ENCODE measurements around the gene TLE5.

Gene TLE5, protein sequence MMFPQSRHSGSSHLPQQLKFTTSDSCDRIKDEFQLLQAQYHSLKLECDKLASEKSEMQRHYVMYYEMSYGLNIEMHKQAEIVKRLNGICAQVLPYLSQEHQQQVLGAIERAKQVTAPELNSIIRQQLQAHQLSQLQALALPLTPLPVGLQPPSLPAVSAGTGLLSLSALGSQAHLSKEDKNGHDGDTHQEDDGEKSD

DNA sequence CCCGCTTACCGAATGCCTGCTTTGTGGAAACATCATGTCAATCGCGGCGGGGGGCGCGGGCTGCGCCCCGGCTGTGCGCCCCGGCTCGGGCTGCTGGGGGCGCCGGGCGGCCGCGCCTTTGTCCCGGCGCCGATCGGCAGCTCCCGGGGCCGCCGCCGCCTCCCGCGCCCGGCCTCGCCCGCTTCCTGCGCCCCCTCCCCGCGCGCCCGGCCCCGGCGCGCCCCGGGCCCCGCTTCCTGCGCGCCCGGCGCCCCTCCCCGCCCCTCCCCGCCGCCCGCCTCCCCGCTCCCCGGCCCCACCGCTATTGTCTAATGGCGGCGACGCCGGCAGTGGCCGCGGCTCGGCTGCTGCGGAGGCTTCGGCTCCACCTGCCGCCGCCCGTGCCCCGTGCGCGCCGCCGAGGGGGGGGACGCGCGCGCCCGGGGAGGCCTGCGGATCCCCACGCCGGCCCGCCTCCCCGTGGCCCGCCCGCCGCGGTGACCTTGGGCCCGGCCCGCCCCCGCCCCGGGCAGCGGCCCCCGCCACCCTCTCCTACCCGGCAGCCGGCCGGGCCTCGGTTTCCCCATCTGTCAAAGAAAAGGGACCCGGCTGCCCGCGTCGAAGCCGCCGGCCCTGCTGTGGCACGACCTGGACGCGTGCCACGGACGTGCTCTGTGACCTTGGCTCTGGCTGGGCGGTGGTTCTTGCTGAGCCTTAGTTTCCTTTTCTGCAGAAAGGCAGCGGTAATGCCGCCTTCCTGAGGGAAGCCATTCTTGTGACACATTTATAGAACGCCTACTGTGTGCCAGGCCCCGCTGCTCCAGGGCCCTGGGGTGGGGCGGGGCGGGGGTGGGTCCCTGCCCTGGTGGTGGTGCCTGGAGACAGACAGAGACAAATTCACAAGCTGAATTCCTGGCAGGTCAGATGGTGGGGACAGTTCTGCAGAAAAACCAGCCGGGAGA, at the start of gene TLE5:
Gene TLE5 (minus strand): TSS at position 331 of the 941 bp plus-strand sequence. CDS start 295 bp downstream, at position 36.
- DNase-seq (ENCODE audit: low read depth) = peak; percentile 62

DNA sequence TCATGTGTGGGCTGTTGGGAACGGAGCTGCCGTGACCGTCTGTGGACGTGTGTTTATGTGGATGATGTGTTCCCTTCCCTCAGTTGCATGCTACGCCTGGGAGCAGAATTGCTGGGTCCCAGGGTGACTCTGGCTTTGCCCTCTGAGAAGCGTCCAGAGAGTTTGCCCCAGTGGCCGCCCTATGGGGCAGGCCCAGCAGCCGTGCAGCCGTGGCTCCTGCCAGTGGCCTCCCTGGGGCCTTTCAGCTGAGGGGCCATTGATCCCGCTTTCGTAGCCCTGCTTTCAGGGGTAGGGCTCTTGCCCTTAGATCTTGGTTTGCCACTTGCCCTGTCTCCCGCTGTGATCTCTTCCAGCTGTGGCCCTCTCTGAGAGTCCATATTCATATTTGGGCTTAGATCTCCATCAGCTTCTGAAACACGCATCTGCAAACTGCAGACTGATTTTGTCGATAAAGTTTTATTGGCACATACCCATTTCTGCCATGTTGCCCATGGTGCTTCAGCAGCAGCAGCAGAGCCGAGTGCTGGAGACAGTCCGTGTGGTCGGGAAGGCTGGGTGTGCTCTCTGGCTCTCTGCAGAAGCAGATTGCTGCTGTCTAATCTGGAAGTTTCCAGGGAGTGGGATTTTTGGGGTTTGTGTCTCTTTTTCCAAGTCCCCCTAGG, 49.4 kb upstream of the TLE5 start:
- no peak for DNase-seq (ENCODE audit: low read depth)

DNA sequence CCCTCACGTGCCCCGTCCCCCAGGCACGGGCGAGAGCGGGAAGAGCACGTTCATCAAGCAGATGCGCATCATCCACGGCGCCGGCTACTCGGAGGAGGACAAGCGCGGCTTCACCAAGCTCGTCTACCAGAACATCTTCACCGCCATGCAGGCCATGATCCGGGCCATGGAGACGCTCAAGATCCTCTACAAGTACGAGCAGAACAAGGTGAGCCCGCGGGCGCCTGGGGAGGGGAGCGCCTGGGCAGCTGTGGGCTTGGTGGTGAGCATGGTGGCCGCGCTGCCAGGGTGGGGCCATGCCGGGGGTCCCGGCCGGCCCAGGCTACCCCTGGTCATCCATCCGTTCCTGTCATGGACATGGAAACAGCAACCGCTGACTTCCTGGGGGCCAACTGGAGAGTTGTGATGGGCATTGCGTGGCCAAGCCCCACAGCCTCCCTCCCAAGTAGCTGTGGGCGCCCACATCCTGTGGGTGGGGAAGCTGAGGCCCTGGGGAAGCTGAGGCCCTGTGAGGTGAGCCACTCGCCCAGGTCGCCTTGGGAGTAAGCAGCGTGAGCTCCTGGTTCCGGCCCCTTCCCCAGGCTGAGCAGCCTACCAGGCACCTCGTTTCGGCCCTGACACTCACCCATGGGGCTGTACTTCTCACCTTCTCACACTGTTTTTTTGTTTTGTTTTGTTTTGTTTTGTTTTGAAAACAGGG, 48.0 kb upstream of the TLE5 start:
- DNase-seq (ENCODE audit: low read depth) = no peak

DNA sequence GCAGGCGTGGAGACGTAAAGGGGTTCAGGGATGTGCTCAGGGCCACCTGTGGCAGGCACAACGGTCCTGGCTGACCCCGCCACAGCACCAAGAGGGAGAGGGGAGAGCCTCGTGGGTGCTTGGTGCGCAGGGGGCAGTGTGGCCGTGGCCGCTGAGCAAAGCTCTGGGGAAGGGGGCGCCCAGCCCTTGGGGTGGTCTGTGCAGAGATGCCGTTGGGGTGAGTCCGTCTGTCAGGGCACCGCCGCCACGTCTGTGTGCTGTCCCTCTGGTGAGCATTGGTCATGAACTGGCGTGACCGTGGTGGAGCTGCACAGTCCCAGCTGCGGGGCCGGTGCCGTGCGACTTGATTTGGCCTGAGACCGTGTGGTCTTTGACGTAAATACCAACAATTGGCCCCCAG, 47.2 kb upstream of the TLE5 start:
- no peak for DNase-seq (ENCODE audit: low read depth)

DNA sequence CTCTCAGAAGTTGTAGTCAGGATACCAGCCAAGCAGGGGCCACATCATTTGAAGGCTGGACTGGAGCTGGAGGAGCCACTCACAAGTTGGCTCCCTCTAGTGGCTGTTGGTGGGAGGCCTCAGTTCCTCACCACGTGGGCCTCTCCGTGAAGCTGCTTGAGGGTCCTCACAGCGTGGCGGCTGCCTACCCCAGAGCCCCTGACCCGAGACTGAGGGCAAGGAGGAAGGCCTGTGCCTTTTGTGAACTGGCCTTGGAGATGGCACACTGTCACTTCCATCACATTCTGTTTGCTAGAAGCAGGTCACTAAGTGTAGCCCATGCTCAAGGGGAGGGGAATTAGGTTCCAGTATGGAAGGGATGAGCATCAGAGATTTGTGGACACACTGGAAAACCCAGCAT, 46.5 kb upstream of the TLE5 start:
- DNase-seq (ENCODE audit: low read depth) = peak; percentile 65

DNA sequence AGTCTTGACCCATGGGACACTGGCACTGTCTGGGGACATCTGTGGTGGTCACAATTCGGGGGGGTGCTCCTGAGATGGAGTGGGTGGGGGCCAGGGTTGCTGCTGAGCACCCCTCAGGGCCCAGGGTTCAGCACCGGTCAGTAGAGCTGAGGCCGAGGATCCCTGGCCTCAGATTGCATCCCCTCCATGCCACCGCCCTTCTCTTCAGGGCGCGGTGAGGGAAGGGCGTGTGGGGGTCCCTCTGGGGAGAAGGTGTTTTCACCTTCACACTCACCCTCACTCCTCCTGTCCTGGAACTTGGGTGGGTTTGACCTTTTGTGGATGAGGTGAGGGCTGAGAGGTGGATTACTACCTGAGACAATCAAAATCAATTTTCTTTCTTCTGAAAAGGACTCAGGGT, 45.4 kb upstream of the TLE5 start:
- no peak for DNase-seq (ENCODE audit: low read depth)

DNA sequence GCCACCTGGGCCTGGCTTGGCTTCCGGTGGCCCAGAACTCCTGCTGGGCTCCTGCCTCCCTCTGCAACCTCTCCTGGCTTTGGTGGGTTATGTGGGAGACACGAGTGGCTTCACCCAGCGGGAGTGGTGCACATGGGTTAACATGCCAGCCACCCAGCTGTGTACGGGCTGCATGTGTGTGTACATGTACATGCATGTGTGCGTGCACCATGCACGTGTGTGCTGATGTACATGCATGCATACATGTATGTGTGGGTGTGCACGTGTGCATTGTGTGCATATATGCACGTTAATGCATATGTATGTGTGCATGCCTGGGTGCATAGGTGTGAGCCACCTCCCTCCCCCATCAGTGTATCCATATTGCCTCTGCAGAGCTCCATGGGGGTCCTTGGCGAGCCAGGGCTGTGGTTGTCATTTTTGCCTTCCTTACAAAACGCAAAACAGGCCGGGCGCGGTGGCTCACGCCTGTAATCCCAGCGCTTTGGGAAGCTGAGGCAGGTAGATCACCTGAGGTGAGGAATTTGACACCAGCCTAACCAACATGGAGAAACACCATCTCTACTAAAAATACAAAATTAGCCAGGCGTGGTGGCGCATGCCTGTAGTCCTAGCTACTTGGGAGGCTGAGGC, 44.3 kb upstream of the TLE5 start:
- DNase-seq (ENCODE audit: low read depth) = no peak

DNA sequence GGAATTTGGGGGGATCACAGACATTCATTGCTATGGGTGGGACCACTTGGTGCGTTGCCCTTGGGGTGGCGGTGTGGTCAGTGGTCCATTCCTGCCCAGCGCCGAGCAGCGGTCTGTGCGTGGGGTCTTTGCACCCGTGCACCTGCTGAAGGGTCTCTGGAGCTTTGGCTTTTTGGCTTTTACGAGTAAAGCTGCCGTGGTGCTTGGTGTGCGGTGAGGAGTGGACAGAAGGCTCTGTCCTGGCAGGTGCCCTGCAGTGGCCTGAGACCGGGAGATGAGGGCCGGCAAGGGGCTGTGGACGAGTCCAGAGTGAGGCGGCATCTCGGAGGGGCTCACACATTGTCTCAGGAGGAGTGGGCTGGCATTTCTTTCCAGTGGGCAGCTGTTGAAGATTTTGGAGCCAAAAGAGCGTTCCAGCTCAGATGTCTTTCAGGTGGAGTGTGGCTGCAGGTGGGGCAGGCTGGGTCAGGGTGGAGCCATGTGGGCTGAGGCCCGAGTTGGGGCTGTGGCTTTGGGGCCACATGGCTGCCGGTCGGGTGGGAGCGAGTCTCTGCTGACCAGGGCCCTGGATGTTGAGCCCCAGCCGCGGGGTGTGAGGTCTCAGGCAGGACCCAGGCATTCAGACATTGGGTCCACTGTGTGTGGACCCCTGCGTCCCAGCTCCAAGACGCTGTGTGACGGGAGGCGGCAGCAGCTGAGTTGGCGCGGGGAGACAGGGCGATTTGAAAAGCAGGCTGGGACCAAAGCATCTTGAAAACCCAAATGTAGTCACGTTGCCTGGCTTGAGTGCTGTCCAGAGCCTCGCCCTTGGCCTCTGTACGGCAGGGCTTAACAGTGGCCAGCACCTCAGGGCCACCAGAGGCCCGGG, 43.6 kb upstream of the TLE5 start:
- DNase-seq (ENCODE audit: low read depth) = no peak

DNA sequence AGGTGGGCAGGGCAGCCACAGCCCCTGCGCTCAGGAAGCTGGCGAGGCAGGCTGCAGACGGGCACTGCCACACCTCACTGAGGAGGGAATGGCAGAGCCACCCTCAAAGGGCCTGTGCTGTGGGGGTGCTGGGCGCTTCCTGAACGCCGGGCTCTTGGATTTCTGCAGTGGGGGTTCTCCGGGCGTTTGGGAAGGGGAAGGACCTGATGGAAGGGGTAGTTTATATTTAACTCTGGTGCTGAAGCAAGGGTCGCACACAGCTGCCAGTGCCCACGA, 42.4 kb upstream of the TLE5 start:
- no peak for DNase-seq (ENCODE audit: low read depth)

DNA sequence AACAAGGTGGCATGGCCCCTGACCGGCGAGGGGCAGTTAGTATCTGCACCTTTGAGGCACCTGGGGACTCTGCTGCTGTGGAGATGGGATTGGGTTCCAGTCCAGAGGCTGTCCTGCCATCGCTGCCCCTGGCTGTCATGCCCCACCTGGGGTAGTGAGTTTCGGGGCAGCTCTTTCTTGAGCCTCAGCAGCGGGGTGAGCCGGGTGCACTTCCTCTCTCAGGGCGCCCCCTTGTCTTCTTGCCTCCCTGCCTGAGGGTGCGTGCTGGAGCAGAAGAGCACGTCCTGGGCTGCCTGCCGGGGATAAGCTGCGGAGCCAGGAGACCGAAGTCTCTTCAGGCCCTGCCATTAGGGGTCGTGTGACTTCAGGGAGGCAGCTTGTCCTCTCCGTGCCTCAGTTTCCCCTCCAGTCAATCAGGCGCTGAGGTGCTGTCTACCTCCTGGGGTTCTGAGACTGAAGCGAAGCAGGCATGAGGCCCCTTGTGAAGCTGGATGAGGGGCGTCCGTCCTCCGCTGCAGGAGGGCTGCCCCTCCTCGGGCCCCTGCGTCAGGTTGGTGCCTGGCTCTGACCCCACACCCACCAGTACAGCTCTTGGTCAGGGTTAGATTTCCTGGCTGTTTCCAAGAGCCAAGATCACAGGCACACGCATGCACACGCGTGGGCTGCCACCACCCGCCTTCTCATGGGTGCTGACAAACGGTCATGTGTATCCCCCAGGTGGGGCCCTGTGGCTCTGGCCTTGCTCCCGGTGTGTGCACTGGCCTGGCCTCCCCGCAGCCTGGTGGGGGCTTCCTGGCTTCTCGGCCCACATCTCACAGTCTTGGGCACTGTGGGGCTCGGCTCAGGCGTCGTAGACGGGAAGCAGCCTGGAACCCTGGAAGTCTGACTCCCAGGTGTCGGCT, 40.2 kb upstream of the TLE5 start:
- DNase-seq (ENCODE audit: low read depth) = no peak

DNA sequence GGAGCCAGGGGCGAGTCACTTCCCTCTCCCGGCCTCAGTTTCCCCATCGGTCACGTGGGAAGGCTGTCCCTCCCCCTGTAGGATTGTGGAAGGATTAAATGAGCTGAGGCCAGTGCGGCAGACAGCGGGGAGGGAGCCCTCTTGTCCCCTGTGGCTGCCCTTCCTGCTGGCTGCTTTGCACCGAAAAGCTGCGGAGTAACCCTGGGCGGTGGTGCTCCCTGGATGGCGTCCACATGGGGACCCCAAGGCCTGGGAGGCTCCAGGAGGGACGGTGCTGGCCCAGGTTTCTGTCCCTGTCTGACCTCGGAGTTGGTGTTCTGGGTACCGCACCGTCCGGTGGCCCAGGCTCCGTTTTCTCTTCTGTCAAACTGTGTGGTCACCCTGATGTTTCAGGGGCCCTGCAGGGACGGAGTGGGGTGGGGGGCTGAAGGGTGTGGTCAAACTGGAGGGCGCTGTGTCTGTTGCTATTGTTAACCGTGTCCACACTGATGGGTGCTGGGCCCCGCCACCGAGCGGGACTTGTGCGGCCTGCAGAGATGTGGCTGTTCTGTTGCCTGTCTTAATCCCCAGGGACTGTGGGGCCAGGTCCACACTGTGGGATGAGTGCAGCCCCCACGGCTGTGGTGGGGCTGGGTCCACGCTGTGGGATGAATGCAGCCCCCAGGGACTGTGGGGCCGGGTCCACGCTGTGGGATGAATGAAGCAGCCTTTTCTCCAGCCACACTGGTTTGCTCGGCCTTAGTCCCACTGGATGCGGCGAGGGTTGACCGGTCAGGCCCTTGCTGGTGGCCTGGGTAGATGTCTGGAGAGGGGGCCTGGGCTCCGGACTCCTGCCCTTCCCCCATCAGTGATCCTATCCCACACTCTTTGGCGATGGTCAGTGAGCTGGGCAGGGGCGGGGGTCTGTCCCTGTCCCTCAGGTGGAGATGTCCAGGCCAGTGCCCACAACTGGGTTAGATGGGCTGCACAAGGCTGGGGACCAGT, 38.7 kb upstream of the TLE5 start:
- DNase-seq (ENCODE audit: low read depth) = no peak

DNA sequence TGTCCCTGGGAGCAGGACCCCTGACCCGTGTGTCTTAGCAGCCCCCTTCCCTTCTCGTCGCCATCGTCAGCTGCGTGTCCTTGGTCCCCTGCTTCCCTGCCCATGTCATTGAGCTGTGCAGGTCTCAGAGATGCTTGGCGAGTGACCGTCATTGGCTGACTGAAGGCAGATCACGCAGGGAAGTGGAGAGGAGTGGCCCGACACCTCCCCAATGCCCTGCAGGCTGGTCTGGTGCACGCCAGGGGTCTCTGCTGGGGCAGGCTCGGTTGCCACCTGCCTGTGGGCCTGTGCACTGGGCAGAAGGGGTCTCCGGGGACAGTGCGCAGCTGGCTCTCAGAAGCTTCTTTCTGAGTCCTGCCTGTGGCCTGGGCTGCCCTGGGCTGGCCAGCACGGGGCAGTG, 38.0 kb upstream of the TLE5 start:
- DNase-seq (ENCODE audit: low read depth) = no peak

DNA sequence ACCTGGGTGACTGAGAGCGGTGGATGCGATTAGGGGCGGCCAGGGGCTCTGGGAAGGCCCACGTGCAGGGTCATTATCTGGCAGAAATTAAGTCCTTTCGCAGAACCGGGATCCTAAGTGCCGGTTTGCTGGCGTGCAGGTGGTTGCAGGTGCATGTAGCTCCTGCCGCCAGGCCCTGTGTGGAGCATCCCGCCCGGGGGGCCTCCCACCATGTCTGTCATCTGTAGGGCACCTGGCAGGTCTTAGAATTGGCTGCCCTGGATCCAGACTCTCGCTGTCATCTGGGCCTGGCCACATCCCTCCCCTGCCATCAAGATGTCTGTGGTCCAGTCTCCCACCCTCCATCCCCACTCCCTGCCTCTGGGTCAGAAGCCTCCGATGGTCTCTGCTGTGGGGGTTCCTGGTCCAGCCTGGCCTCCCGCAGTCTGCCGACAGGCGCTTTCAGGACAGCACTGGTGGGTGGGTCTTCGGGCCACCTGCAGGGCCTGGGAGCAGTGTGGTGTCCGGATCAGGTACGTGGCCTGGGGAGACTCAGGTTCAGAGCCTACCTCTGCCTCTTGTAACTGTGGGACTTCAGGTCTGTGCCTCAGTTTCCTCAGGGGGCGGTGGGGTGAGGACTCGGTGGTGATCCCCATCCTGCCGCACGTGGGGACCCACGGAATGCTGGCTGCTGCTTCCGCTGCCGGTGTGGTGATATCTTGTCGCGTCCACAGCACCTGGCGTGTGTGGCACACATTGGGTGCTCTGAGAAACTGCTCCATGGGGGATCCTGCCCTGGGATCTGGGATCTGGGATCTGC, 37.3 kb upstream of the TLE5 start:
- no peak for DNase-seq (ENCODE audit: low read depth)

DNA sequence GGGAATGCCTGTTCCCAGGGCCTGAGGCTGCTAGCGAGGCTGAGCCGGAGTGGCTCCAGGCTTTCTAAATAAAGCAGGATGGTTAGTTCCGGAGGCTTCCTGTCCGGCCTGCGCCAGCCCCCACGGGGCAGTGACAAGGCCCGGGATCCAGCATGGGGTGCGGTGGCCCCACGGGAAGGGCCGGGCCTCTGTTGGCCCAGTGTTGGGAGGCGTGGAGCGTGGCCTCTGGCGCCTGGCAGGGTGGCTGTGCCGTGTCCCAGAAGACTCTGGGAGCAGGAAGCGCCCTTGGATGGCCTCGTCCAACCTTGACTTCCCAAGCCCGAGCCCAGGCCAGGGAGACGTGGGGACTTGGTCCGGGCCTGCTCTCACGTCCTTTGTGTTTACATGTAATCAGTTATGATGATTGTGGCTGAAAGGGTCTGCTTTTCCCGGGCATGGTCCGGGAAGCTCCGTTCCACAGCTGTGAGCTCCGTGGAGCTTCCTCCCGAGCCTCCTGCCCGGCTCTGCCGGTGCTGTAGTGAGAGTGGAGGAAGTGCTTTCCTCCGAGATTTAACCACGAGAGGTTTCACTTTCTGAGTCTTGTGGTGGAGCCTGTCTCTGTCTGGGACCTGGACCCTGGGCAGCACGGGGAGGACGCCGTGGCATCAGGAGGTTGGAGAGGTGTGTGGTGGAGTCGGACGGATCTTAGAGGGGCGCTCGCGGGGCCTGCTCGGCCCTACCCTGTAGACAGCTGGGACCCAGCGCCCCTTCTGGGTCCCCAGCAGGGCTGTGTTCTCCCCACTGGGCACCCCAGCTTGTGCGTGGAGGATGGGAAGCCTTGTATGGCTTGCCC, 36.4 kb upstream of the TLE5 start:
- peak; percentile 50 for DNase-seq (ENCODE audit: low read depth)

DNA sequence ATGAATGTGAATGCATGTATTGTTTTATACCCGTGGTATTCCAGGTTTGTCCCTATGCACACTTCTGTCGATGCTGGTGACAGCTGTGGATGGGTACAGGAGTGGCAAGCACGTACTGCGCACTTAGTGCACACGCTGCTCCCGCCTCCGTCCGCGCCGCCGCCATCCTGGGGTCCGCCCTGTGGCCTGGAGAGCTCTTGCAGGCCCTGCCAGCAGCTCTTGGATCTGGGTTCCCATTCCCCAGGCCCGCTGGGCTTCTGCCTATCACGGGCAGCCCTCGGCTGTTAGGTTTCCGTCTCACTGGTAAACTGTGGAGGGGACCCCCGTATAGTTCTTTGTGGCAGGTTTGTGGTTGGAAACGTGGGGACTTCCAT, 35.8 kb upstream of the TLE5 start:
- no peak for DNase-seq (ENCODE audit: low read depth)

DNA sequence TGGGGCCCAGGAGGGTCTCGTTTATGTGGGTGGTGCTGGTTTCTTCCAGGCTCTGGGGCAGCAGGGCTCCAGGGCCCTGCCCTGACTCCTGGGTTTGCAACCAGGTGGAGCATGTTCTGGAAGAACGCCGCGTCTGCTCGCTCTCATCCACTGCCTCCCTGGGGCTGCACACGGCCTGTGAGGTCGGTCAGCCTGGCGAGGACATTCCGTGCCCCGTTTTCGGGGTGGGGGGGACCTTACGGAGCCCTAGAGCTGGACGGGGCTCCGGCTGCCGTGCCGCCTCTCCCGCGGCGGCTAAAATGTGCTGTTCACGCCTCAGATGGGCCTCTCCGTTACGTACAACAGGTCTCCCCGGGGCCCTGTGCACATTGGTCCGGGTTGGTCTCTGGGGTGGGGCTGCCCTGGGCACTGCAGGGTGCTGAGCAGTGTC, 35.2 kb upstream of the TLE5 start:
- no peak for DNase-seq (ENCODE audit: low read depth)

DNA sequence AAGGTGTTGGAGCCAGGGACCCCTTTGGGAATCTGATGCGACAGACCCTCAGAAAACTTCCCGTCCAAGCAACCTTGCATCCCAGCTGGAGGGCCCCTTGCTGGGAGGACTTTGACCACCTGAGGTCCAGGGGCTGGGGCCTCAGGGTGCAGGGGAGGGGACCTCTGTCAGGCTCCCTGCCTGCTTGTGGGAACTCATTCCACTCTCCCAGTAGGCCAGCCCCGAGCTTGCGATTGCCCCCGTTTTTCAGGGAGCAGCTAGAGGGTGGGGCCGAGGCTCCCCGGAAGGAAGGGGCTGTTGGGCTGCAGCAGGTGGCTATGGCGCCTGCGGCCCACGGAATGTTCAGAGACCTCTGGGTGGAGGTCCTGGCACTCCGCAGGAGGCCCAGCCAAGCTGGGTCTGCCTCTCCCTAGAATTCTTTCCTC, 34.6 kb upstream of the TLE5 start:
- DNase-seq (ENCODE audit: low read depth) = no peak

Data from EH (cell line).